ENCODE results near the gene TMTC3.
A peak's percentile ranks its signal among the peaks of the same experiment; 100 is the strongest.

- no peak for TF ChIP-seq POLR2A (IDR thresholded peaks at IDR 0.05; ENCODE audit: low read depth, low read length)
- no peak for TF ChIP-seq RAD21 (IDR thresholded peaks at IDR 0.05; ENCODE audit: low read length)
- TF ChIP-seq RFX5 (IDR thresholded peaks at IDR 0.05; ENCODE audit: low read depth, low read length) = no peak
- TF ChIP-seq, protein P1, sequence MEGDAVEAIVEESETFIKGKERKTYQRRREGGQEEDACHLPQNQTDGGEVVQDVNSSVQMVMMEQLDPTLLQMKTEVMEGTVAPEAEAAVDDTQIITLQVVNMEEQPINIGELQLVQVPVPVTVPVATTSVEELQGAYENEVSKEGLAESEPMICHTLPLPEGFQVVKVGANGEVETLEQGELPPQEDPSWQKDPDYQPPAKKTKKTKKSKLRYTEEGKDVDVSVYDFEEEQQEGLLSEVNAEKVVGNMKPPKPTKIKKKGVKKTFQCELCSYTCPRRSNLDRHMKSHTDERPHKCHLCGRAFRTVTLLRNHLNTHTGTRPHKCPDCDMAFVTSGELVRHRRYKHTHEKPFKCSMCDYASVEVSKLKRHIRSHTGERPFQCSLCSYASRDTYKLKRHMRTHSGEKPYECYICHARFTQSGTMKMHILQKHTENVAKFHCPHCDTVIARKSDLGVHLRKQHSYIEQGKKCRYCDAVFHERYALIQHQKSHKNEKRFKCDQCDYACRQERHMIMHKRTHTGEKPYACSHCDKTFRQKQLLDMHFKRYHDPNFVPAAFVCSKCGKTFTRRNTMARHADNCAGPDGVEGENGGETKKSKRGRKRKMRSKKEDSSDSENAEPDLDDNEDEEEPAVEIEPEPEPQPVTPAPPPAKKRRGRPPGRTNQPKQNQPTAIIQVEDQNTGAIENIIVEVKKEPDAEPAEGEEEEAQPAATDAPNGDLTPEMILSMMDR (conservative IDR thresholded peaks at IDR 0.05; ENCODE audit: low read depth, low read length) = no peak
- peak; percentile 91 for TF ChIP-seq FOS (IDR thresholded peaks at IDR 0.05; ENCODE audit: low read depth, low read length)
- TF ChIP-seq, protein P2, sequence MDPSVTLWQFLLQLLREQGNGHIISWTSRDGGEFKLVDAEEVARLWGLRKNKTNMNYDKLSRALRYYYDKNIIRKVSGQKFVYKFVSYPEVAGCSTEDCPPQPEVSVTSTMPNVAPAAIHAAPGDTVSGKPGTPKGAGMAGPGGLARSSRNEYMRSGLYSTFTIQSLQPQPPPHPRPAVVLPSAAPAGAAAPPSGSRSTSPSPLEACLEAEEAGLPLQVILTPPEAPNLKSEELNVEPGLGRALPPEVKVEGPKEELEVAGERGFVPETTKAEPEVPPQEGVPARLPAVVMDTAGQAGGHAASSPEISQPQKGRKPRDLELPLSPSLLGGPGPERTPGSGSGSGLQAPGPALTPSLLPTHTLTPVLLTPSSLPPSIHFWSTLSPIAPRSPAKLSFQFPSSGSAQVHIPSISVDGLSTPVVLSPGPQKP (IDR thresholded peaks at IDR 0.05; ENCODE audit: borderline replicate concordance, low read depth, low read length) = no peak
- TF ChIP-seq MXI1 (IDR thresholded peaks at IDR 0.05; ENCODE audit: borderline replicate concordance, low read depth, low read length) = no peak
Observed at GRCh38 chr12:88241862-88242570, 99.9 kb downstream of the TMTC3 start.

Measured in IMR-90 (cell line).